SK-N-SH (cell line): ENCODE results near the gene BCAS3. TPM values are rescaled to one million over a fixed set of nuclear protein-coding genes. Genes with fewer than 3 reads are reported as not detected.

Source experiments
- CTCF ChIA-PET: fragments of 300-600, 350-600 bp; formaldehyde crosslinking; extraction: SDS; loops from one replicate; lab custom pipeline; 2021; lab: Yijun Ruan, JAX
- POLR2A ChIA-PET: fragments of 350-600 bp; sonication (Branson Sonifier 250); formaldehyde crosslinking; extraction: SDS; loops from one replicate; lab custom pipeline; 2020; ENCODE audit warnings: antibody characterized with exemption, inconsistent platforms; lab: Yijun Ruan, JAX
- DNase-seq: peaks from one replicate; pipeline ENCODE4 v3.0.0; 2012
- H2AFZ ChIP-seq: fragments of 200-600 bp; sonication (generic); 2 replicates; pipeline ENCODE4 v1.8.1; 2016; ENCODE audit warnings: antibody characterized with exemption, mild to moderate bottlenecking, low read depth
- H3F3A ChIP-seq: fragments of 200-600 bp; sonication (generic); replicated peaks from 2 replicates; pipeline ENCODE3; 2016; ENCODE audit warnings: antibody characterized with exemption, mild to moderate bottlenecking; ENCODE audit not compliant: insufficient read depth
- H3K27ac ChIP-seq, 2 experiments: fragments of 200-500 bp in 1 of 2; fragments of 200-600 bp in 1 of 2; sonication (Bioruptor generic) in 1 of 2; sonication (generic), shearing (Covaris generic) in 1 of 2; 2 replicates each; pipeline versions ENCODE4 v1.5.1 to v1.6.1; 2014 to 2016; ENCODE audit warnings: low read depth in 2 of 2, inconsistent platforms in 1 of 2, low read length in 1 of 2, mild to moderate bottlenecking in 1 of 2, mixed read lengths in 1 of 2
- H3K27me3 ChIP-seq: fragments of 200-600 bp; sonication (generic), shearing (Covaris generic); 2 replicates; pipeline ENCODE4 v1.6.1; 2016; ENCODE audit warnings: mixed run types; ENCODE audit not compliant: insufficient read depth
- H3K36me3 ChIP-seq, 2 experiments: fragments of 200-500 bp in 1 of 2; fragments of 200-600 bp in 1 of 2; sonication (Bioruptor generic) in 1 of 2; sonication (generic) in 1 of 2; replicated peaks in 1 of 2; 2 replicates each; pipeline versions ENCODE3 to v1.5.1; 2014 to 2016; ENCODE audit warnings: low read length in 1 of 2, mild to moderate bottlenecking in 1 of 2; ENCODE audit not compliant: insufficient read depth in 2 of 2, control insufficient read depth in 1 of 2
- H3K4me1 ChIP-seq, 2 experiments: fragments of 200-500 bp in 1 of 2; fragments of 200-600 bp in 1 of 2; sonication (Bioruptor generic) in 1 of 2; sonication (generic), shearing (Covaris generic) in 1 of 2; 2 replicates each; pipeline versions ENCODE4 v1.5.1 to v1.6.1; 2014 to 2016; ENCODE audit warnings: low read depth in 1 of 2, low read length in 1 of 2, mixed run types in 1 of 2; ENCODE audit not compliant: insufficient read depth in 2 of 2, control insufficient read depth in 1 of 2
- H3K4me2 ChIP-seq: fragments of 200-600 bp; sonication (generic), shearing (Covaris generic); 2 replicates; pipeline ENCODE4 v1.6.1; 2017; ENCODE audit warnings: mixed run types
- H3K4me3 ChIP-seq, 2 experiments: fragments of 200-500 bp in 1 of 2; fragments of 200-600 bp in 1 of 2; sonication (Bioruptor generic) in 1 of 2; sonication (generic), shearing (Covaris generic) in 1 of 2; 2 replicates each; pipeline versions ENCODE4 v1.5.1 to v1.8.1; 2014 to 2016; ENCODE audit warnings: low read depth in 2 of 2, inconsistent platforms in 1 of 2, low read length in 1 of 2, mild to moderate bottlenecking in 1 of 2, mixed read lengths in 1 of 2, moderate library complexity in 1 of 2
- H3K79me2 ChIP-seq: fragments of 200-600 bp; sonication (generic); 2 replicates; pipeline ENCODE4 v1.8.1; 2017; ENCODE audit warnings: mild to moderate bottlenecking; ENCODE audit not compliant: insufficient read depth
- H3K9ac ChIP-seq: fragments of 200-600 bp; sonication (generic); 2 replicates; pipeline ENCODE4 v1.6.1; 2017; ENCODE audit warnings: mixed run types
- H3K9me2 ChIP-seq: fragments of 200-600 bp; sonication (generic); 2 replicates; pipeline ENCODE4 v1.6.1; 2017; ENCODE audit warnings: mixed run types
- H3K9me3 ChIP-seq: fragments of 200-600 bp; sonication (generic); 2 replicates; pipeline ENCODE4 v1.6.1; 2017; ENCODE audit warnings: mixed run types, mild to moderate bottlenecking, moderate library complexity
- H4K20me1 ChIP-seq: fragments of 200-600 bp; sonication (generic); 2 replicates; pipeline ENCODE4 v1.6.1; 2017; ENCODE audit warnings: mild to moderate bottlenecking, mixed run types; ENCODE audit not compliant: insufficient read depth
- CHD2 ChIP-seq: fragments of 150-350 bp; IDR thresholded peaks from 2 replicates; pipeline ENCODE4 v1.6.1; 2018; ENCODE audit warnings: low read length; ENCODE audit not compliant: partially characterized antibody
- ELF1 ChIP-seq: IDR thresholded peaks from 2 replicates; pipeline ENCODE4 v1.4.0; 2012
- EP300 ChIP-seq, 2 experiments: IDR thresholded peaks; 2 replicates each; pipeline versions ENCODE4 v1.4.0 to v1.6.1; 2012; ENCODE audit warnings: borderline replicate concordance in 1 of 2, low read depth in 1 of 2, low read length in 1 of 2
- FOSL2 ChIP-seq: IDR thresholded peaks from 2 replicates; pipeline ENCODE4 v1.4.0; 2012; ENCODE audit warnings: low read depth, mild to moderate bottlenecking, moderate library complexity, borderline replicate concordance
- GABPA ChIP-seq: IDR thresholded peaks from 2 replicates; pipeline ENCODE4 v1.4.0; 2012; ENCODE audit warnings: low read depth, mild to moderate bottlenecking
- JUND ChIP-seq: IDR thresholded peaks from 2 replicates; pipeline ENCODE4 v1.4.0; 2012
- MEF2A ChIP-seq: IDR thresholded peaks from 2 replicates; pipeline ENCODE4 v1.4.0; 2012; ENCODE audit warnings: low read depth, borderline replicate concordance
- NFIC ChIP-seq: IDR thresholded peaks from 2 replicates; pipeline ENCODE4 v1.4.0; 2012; ENCODE audit warnings: borderline replicate concordance
- NRF1 ChIP-seq: IDR thresholded peaks from 2 replicates; pipeline ENCODE4 v1.6.1; 2012; ENCODE audit warnings: low read depth, mild to moderate bottlenecking, low read length
- RAD21 ChIP-seq: IDR thresholded peaks from 2 replicates; pipeline ENCODE4 v1.6.1; 2012; ENCODE audit warnings: mild to moderate bottlenecking, low read length
- RFX5 ChIP-seq: IDR thresholded peaks from 2 replicates; pipeline ENCODE4 v1.6.1; 2012; ENCODE audit warnings: mild to moderate bottlenecking, improper control_type of control experiment, low read length
- SIN3A ChIP-seq: IDR thresholded peaks from 2 replicates; pipeline ENCODE4 v1.6.1; 2012; ENCODE audit warnings: low read depth, mild to moderate bottlenecking, low read length, moderate library complexity, borderline replicate concordance
- SMC3 ChIP-seq: IDR thresholded peaks from 2 replicates; pipeline ENCODE4 v1.6.1; 2012; ENCODE audit warnings: low read depth, low read length, improper control_type of control experiment
- TAF1 ChIP-seq: IDR thresholded peaks from 2 replicates; pipeline ENCODE4 v1.6.1; 2012; ENCODE audit warnings: low read depth, mild to moderate bottlenecking, low read length, moderate library complexity, borderline replicate concordance
- TCF12 ChIP-seq: IDR thresholded peaks from 2 replicates; pipeline ENCODE4 v1.4.0; 2012
- TEAD4 ChIP-seq: IDR thresholded peaks from 2 replicates; pipeline ENCODE4 v1.4.0; 2012; ENCODE audit warnings: mild to moderate bottlenecking, borderline replicate concordance; ENCODE audit not compliant: insufficient read depth
- WGBS: methylation state at CpG from one replicate; pipeline ENCODE4 v1.1.6; 2017; ENCODE audit warnings: low lambda C conversion rate; 5-methylcytosine and 5-hydroxymethylcytosine counted together
- polyA plus RNA-seq, 3 experiments: library from polyadenylated mRNA; depleted of rRNA; stranded (reverse); fragments of >200 nt; gene quantifications; 2 replicates each; pipeline ENCODE4 v1.2.3, GENCODE V29; 2012
- TF ChIP-seq, protein P1 (sequence below): IDR thresholded peaks from 2 replicates; pipeline ENCODE4 v1.4.0; 2012; ENCODE audit warnings: low read depth, borderline replicate concordance
- TF ChIP-seq, protein P2 (sequence below): fragments of 150-350 bp; IDR thresholded peaks from 2 replicates; pipeline ENCODE4 v1.6.1; 2016; ENCODE audit warnings: mild to moderate bottlenecking, low read depth, low read length
- TF ChIP-seq, protein P3 (sequence below): fragments of 200-600 bp; sonication (generic); IDR thresholded peaks from 2 replicates; pipeline ENCODE4 v1.6.1; 2017; ENCODE audit warnings: antibody characterized with exemption, mild to moderate bottlenecking, moderate library complexity
- TF ChIP-seq, protein P4 (sequence below): IDR thresholded peaks from 2 replicates; pipeline ENCODE4 v1.6.1; 2012; ENCODE audit warnings: mild to moderate bottlenecking, low read depth, low read length, moderate library complexity
- TF ChIP-seq, protein P5 (sequence below): IDR thresholded peaks from 2 replicates; pipeline ENCODE4 v1.4.0; 2012; ENCODE audit warnings: low read depth, borderline replicate concordance

The BCAS3 gene
- polyA plus RNA-seq, 1 of the 3 experiments (the other 2 are of a cell fraction) = 5.9 TPM

DNA sequence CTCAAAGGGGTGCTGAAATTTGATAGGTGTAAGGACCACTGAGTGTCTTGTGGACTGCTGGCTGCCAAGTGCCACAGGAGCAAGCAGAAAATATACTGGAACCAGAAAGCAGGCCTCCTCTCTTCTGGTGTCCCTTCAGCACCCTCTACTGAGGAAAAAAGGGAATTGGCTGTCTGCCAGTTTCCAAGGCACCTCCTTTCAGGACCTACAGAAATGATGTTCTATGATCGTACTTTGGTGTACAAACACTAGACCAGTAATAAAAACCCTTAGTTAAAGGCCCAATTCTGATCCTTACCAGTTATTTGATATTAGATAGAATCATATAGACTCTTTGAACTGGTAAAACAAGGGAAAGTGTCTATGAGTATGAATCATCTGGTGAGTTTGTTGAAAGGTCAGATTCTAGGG is 35.8 kb upstream of the BCAS3 start:
- H3F3A ChIP-seq = peaks cover 22% of the 10 kb centered on the region
- H2AFZ ChIP-seq = no peak overlapping the region
- peak overlapping the region in 1 of 2 experiments; percentile 10; a peak in 1 of 4 replicates for H3K27ac ChIP-seq
- H3K4me1 ChIP-seq = peaks cover 0 to 3% of the 10 kb centered on the region in 2 experiments; a peak in 2 of 4 replicates
- H3K36me3 ChIP-seq = peaks cover 0 to 36% of the 10 kb centered on the region in 2 experiments
- peaks cover 80% of the 10 kb centered on the region for H3K79me2 ChIP-seq
- no peaks in the 10 kb centered on the region for H3K27me3 ChIP-seq
- ChIA-PET CTCF (interaction anchor here (0.9 to 6.4 kb wide), 9 partner anchors 12 to 373 kb away, joined by 3 to 103 read pairs (median 6); partner anchors contain the start of gene PPM1D), POLR2A (no interaction called here)
- TF ChIP-seq, protein P1, sequence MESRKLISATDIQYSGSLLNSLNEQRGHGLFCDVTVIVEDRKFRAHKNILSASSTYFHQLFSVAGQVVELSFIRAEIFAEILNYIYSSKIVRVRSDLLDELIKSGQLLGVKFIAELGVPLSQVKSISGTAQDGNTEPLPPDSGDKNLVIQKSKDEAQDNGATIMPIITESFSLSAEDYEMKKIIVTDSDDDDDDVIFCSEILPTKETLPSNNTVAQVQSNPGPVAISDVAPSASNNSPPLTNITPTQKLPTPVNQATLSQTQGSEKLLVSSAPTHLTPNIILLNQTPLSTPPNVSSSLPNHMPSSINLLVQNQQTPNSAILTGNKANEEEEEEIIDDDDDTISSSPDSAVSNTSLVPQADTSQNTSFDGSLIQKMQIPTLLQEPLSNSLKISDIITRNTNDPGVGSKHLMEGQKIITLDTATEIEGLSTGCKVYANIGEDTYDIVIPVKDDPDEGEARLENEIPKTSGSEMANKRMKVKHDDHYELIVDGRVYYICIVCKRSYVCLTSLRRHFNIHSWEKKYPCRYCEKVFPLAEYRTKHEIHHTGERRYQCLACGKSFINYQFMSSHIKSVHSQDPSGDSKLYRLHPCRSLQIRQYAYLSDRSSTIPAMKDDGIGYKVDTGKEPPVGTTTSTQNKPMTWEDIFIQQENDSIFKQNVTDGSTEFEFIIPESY = no peak
- TF ChIP-seq RFX5 (no peak), NRF1 (no peak), ELF1 (no peak), RAD21 (peak; percentile 72), CHD2 (peak; percentile 10), JUND (0 out of 2 replicates have a peak, but pooled peaks have one; percentile 29), FOSL2 (peak; percentile 34; the same call in 1 of the 2 replicates), SIN3A (no peak), SMC3 (peak; percentile 30), MEF2A (0 out of 2 replicates have a peak, but pooled peaks have one; percentile 27), TCF12 (0 out of 2 replicates have a peak, but pooled peaks have one; percentile 7), GABPA (no peak), TEAD4 (no peak), TAF1 (no peak), NFIC (peak; percentile 97), EP300 (IDR thresholded peaks at IDR 0.05; ENCODE audit: borderline replicate concordance in 1 of 2, low read depth in 1 of 2, low read length in 1 of 2) (no peak)
- TF ChIP-seq, protein P2, sequence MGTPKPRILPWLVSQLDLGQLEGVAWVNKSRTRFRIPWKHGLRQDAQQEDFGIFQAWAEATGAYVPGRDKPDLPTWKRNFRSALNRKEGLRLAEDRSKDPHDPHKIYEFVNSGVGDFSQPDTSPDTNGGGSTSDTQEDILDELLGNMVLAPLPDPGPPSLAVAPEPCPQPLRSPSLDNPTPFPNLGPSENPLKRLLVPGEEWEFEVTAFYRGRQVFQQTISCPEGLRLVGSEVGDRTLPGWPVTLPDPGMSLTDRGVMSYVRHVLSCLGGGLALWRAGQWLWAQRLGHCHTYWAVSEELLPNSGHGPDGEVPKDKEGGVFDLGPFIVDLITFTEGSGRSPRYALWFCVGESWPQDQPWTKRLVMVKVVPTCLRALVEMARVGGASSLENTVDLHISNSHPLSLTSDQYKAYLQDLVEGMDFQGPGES = no peak
- TF ChIP-seq, protein P3, sequence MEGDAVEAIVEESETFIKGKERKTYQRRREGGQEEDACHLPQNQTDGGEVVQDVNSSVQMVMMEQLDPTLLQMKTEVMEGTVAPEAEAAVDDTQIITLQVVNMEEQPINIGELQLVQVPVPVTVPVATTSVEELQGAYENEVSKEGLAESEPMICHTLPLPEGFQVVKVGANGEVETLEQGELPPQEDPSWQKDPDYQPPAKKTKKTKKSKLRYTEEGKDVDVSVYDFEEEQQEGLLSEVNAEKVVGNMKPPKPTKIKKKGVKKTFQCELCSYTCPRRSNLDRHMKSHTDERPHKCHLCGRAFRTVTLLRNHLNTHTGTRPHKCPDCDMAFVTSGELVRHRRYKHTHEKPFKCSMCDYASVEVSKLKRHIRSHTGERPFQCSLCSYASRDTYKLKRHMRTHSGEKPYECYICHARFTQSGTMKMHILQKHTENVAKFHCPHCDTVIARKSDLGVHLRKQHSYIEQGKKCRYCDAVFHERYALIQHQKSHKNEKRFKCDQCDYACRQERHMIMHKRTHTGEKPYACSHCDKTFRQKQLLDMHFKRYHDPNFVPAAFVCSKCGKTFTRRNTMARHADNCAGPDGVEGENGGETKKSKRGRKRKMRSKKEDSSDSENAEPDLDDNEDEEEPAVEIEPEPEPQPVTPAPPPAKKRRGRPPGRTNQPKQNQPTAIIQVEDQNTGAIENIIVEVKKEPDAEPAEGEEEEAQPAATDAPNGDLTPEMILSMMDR = peak; percentile 68
- TF ChIP-seq, protein P4, sequence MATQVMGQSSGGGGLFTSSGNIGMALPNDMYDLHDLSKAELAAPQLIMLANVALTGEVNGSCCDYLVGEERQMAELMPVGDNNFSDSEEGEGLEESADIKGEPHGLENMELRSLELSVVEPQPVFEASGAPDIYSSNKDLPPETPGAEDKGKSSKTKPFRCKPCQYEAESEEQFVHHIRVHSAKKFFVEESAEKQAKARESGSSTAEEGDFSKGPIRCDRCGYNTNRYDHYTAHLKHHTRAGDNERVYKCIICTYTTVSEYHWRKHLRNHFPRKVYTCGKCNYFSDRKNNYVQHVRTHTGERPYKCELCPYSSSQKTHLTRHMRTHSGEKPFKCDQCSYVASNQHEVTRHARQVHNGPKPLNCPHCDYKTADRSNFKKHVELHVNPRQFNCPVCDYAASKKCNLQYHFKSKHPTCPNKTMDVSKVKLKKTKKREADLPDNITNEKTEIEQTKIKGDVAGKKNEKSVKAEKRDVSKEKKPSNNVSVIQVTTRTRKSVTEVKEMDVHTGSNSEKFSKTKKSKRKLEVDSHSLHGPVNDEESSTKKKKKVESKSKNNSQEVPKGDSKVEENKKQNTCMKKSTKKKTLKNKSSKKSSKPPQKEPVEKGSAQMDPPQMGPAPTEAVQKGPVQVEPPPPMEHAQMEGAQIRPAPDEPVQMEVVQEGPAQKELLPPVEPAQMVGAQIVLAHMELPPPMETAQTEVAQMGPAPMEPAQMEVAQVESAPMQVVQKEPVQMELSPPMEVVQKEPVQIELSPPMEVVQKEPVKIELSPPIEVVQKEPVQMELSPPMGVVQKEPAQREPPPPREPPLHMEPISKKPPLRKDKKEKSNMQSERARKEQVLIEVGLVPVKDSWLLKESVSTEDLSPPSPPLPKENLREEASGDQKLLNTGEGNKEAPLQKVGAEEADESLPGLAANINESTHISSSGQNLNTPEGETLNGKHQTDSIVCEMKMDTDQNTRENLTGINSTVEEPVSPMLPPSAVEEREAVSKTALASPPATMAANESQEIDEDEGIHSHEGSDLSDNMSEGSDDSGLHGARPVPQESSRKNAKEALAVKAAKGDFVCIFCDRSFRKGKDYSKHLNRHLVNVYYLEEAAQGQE = peak; percentile 51; the same call in 1 of the 2 replicates
- TF ChIP-seq, protein P5, sequence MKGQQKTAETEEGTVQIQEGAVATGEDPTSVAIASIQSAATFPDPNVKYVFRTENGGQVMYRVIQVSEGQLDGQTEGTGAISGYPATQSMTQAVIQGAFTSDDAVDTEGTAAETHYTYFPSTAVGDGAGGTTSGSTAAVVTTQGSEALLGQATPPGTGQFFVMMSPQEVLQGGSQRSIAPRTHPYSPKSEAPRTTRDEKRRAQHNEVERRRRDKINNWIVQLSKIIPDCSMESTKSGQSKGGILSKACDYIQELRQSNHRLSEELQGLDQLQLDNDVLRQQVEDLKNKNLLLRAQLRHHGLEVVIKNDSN = no peak
- H4K20me1 ChIP-seq = peaks cover 38% of the 10 kb centered on the region
- H3K4me3 ChIP-seq = no peak overlapping the region; a peak in 1 of 4 replicates
- H3K4me2 ChIP-seq = no peak overlapping the region
- DNase-seq = peak; percentile 75
- H3K9me2 ChIP-seq = no peaks in the 10 kb centered on the region
- no peak overlapping the region for H3K9ac ChIP-seq
- WGBS = 63% methylated on average over 1 of the region's 1 CpG
- no peaks in the 10 kb centered on the region for H3K9me3 ChIP-seq
